ENCODE results near the gene DLX3. TPM values are rescaled to one million over a fixed set of nuclear protein-coding genes. Genes with fewer than 3 reads are reported as not detected.

DLX3 gene
- total and polyA plus RNA-seq, 4 donors, result not detected

GRCh38 chr17:49972486-49973270, 22.3 kb downstream of the DLX3 start:
- no peak overlapping the region for H3K9ac ChIP-seq (ENCODE audit: low read depth in 1 of 2, low read length in 2 of 2)
- no peaks in the 10 kb centered on the region for H3K36me3 ChIP-seq (ENCODE audit: control insufficient read depth in 4 of 4, insufficient read depth in 3 of 4, low read depth in 1 of 4, low read length in 3 of 4)
- DNase-seq (ENCODE audit: low spot score), result no peak
- no peak for TF ChIP-seq RAD21 (IDR thresholded peaks at IDR 0.05)
- TF ChIP-seq CTCF (IDR thresholded peaks at IDR 0.05; ENCODE audit: low read depth, low read length, missing input control), result no peak
- no peak for TF ChIP-seq REST (IDR thresholded peaks at IDR 0.05)
- TF ChIP-seq ATF3 (IDR thresholded peaks at IDR 0.05), result no peak
- no peak for TF ChIP-seq NR2F2 (IDR thresholded peaks at IDR 0.05)
- no peak for TF ChIP-seq GABPA (IDR thresholded peaks at IDR 0.05 in 1 of 2, conservative IDR thresholded peaks at IDR 0.05 in 1 of 2)
- TF ChIP-seq EGR1 (IDR thresholded peaks at IDR 0.05; ENCODE audit: low read depth in 2 of 2), result no peak
- TF ChIP-seq MAX (IDR thresholded peaks at IDR 0.05), result no peak
- TF ChIP-seq FOXA1 (IDR thresholded peaks at IDR 0.05), result no peak
- TF ChIP-seq FOXA2 (IDR thresholded peaks at IDR 0.05), result no peak
- no peak for TF ChIP-seq HNF4A (conservative IDR thresholded peaks at IDR 0.05)
- TF ChIP-seq SP1 (IDR thresholded peaks at IDR 0.05), result no peak
- no peak for TF ChIP-seq TAF1 (conservative IDR thresholded peaks at IDR 0.05)
- TF ChIP-seq YY1 (IDR thresholded peaks at IDR 0.05), result no peak
- no peak for TF ChIP-seq JUND (IDR thresholded peaks at IDR 0.05)
- TF ChIP-seq RXRA (IDR thresholded peaks at IDR 0.05), result no peak
- H3K27ac ChIP-seq (ENCODE audit: low read depth in 1 of 2, low read length in 2 of 2), result no peak overlapping the region
- no peak overlapping the region for H3K4me3 ChIP-seq (ENCODE audit: low read depth in 1 of 3, low read length in 3 of 3)
- peaks cover 7 to 24% (median 12%) of the 10 kb centered on the region in 4 donors for H3K4me1 ChIP-seq (ENCODE audit: control insufficient read depth in 4 of 4, insufficient read depth in 4 of 4, low read length in 3 of 4)
- no peaks in the 10 kb centered on the region for H3K9me3 ChIP-seq (ENCODE audit: control insufficient read depth in 4 of 4, low read length in 3 of 4)
- peaks cover 2 to 22% (median 16%) of the 10 kb centered on the region in 4 donors for H3K27me3 ChIP-seq (ENCODE audit: control insufficient read depth in 4 of 4, insufficient read depth in 4 of 4, low read length in 3 of 4)
- WGBS, result 10% methylated on average over 57 of the region's 57 CpGs

- Histone ChIP-seq H3K27ac (ENCODE audit: low read depth in 1 of 2, low read length in 2 of 2) (no peak overlapping the region), H3K27me3 (ENCODE audit: control insufficient read depth in 4 of 4, insufficient read depth in 4 of 4, low read length in 3 of 4) (peaks cover 2 to 23% (median 19%) of the 10 kb centered on the region in 4 donors), H3K9me3 (ENCODE audit: control insufficient read depth in 4 of 4, low read length in 3 of 4) (no peaks in the 10 kb centered on the region), H3K4me3 (ENCODE audit: low read depth in 1 of 3, low read length in 3 of 3) (no peak overlapping the region), H3K36me3 (ENCODE audit: control insufficient read depth in 4 of 4, insufficient read depth in 3 of 4, low read depth in 1 of 4, low read length in 3 of 4) (no peaks in the 10 kb centered on the region), H3K9ac (ENCODE audit: low read depth in 1 of 2, low read length in 2 of 2) (no peak overlapping the region), H3K4me1 (ENCODE audit: control insufficient read depth in 4 of 4, insufficient read depth in 4 of 4, low read length in 3 of 4) (peaks cover 7 to 24% (median 12%) of the 10 kb centered on the region in 4 donors)
- WGBS, result 4% methylated on average over 55 of the region's 55 CpGs
- TF ChIP-seq REST (IDR thresholded peaks at IDR 0.05), result no peak
- DNase-seq (ENCODE audit: low spot score), result no peak
These were observed 23.1 kb downstream of the DLX3 start for GRCh38 chr17:49971848-49972485.
